ENCODE measurements around the gene KCNK10. TPM values are rescaled to one million over a fixed set of nuclear protein-coding genes. Genes with fewer than 3 reads are reported as not detected.
A peak's percentile ranks its signal among the peaks of the same experiment; 100 is the strongest.

Gene KCNK10, protein sequence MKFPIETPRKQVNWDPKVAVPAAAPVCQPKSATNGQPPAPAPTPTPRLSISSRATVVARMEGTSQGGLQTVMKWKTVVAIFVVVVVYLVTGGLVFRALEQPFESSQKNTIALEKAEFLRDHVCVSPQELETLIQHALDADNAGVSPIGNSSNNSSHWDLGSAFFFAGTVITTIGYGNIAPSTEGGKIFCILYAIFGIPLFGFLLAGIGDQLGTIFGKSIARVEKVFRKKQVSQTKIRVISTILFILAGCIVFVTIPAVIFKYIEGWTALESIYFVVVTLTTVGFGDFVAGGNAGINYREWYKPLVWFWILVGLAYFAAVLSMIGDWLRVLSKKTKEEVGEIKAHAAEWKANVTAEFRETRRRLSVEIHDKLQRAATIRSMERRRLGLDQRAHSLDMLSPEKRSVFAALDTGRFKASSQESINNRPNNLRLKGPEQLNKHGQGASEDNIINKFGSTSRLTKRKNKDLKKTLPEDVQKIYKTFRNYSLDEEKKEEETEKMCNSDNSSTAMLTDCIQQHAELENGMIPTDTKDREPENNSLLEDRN
- under 1 TPM; 0.22 to 0.30 (median 0.26) TPM for polyA plus RNA-seq (ENCODE audit: insufficient read length in 4 of 4)

DNA sequence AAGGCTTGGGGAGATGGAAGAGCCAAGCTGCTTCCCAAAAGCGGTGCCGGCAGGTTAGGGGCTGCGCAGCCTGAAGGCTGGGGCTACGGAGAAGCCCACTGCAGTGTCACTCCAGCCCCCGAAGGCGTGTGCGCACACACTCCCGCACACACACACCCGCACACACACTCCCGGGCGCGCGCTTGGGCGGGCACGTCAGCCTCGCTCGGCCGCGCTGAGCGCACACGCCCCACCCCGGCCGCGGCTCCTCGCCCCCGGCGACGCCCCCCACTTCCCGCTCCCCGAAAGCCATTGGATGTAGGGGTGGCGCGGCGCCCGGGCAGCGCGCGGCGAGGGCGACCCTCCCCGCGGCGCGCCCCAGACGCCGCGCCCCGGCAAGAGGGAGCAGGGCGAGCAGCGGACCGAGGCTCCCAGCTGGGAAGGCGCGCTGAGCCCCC, at the start of gene KCNK10:
TSS of gene KCNK10 (minus strand) at position 184 of the 437 bp plus-strand sequence. CDS start 471 bp downstream, outside the sequence.
- DNase-seq (ENCODE audit: low read depth in 4 of 4, low spot score in 2 of 4), result no peak

GRCh38 chr14:88369496-88369895, 46.4 kb upstream of the KCNK10 start:
- no peak for DNase-seq (ENCODE audit: low read depth in 4 of 4, low spot score in 2 of 4)

DNA sequence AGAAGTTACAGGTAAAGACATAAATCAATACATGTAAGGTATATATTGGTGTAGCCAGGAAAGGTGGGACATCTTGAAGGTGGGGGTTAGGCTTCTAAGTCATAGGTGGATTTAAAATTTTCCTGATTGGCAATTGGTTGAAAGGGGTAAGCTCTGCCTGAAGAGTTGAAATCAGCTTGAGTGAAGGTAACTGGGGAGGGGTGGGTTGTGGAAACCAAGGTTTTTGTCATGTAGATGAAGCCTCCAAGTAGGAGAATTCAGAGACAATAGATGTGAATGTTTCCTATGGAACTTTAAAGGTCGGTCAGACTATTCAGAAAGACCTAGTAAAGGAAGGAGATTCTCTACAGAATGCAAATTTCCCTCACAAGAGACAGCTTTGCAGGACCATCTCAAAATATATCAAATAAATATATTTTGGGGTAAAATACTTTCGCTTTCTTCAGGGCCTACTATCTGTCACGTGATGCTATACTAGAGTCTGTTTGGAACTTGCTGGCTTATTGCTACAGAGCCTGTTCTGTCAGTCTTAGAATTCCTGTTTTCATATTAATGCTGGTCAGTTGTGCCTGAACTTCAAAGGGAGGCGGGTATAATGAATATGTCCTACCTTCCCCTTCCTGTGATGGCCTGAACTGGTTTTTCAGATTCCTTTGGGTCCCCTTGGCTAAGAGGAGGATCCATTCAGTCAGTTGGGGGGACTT, 41.8 kb upstream of the KCNK10 start:
- no peak for DNase-seq (ENCODE audit: low read depth in 4 of 4, low spot score in 2 of 4)

GRCh38 chr14:88363644-88364043, 40.6 kb upstream of the KCNK10 start:
- DNase-seq (ENCODE audit: low read depth in 4 of 4, low spot score in 2 of 4), result no peak

GRCh38 chr14:88359500-88359899, 36.4 kb upstream of the KCNK10 start:
- no peak for DNase-seq (ENCODE audit: low read depth in 4 of 4, low spot score in 2 of 4)

DNA sequence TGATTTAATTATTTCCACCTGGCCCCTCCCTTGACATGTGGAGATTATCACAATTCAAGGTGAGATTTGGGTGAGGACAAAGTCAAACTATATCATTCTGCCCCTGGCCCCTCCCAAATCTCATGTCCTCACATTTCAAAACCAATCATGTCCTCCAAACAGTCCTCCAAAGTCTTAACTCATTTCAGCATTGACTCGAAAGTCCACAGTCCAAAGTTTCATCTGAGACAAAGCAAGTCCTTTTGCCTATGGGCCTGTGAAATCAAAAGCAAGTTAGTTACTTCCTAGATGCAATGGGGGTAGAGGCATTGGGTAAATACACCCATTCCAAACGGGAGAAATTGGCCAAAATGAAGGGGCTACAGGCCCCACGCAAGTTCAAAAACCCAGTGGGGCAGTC, 31.3 kb upstream of the KCNK10 start:
- DNase-seq (ENCODE audit: low read depth in 4 of 4, low spot score in 2 of 4), result no peak

DNA sequence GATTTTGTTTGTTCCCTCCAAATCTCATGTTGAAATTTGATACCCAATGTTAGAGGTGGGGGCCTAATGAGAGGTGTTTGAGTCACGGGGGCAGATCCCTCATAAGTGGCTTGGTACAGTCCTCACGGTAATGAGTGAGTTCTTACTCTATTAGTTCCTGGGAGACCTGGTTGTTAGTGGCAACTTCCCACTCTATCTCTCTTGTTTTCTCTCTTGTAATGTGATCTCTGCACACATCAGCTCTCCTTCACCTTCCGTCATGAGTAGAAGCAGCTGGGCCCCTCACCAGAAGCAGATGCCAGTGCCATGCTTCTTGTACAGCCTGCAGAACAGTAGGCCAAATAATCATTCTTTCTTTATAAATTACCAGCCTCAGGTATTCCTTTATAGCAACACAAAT, 29.6 kb upstream of the KCNK10 start:
- DNase-seq (ENCODE audit: low read depth in 4 of 4, low spot score in 2 of 4), result no peak

DNA sequence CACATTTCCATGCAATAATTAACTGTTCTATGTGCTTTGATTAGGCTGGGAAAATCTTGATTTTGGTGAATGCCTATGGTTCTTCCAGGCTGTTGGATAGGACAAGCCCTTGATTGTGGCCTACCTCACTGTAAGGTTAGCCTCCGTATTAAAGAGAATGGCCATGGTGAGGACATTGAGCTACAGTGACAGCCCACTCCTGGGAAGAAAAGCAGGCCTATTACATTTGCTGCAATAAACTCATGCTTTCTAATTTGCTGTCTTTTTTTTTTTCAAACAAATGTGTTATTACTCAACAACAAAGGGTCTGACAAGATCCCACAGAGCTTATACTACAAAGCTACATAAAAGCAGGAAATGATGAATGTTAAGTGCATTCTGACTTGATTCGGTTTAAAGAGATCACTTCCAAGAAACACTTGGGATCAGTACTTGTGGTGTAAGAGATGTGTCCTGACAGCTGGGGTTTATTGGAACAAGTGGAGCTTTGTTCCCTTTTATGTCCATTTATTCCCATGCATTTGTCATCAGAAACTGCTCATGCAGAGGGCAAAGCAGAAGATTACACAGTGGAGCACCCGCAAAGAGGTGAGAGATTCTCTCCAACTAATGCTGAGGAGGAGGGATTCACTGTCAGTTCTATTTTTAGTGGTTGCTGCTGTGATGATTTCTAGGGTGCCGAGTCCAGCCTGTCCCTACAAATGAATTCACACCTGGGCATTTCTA, 29.1 kb upstream of the KCNK10 start:
- no peak for DNase-seq (ENCODE audit: low read depth in 4 of 4, low spot score in 2 of 4)

DNA sequence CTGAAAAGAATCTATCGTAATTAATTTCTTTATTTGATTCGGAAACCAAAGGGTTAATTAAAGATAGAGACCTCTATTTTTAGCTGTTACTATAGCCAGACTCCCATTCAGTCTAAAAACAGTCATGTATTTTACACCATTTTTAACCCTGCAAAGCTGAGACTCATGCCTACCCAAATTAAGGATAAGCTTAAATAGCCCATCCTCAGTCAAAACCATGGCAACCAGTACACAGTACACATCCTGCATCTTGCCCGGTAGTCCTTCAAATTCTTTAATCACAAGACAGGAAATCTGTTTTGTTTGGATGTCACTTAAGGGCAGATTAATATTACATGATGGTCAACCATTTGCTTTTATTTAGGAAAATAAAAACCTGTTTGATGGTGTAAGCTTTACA, 25.5 kb upstream of the KCNK10 start:
- DNase-seq (ENCODE audit: low read depth in 4 of 4, low spot score in 2 of 4), result no peak

DNA sequence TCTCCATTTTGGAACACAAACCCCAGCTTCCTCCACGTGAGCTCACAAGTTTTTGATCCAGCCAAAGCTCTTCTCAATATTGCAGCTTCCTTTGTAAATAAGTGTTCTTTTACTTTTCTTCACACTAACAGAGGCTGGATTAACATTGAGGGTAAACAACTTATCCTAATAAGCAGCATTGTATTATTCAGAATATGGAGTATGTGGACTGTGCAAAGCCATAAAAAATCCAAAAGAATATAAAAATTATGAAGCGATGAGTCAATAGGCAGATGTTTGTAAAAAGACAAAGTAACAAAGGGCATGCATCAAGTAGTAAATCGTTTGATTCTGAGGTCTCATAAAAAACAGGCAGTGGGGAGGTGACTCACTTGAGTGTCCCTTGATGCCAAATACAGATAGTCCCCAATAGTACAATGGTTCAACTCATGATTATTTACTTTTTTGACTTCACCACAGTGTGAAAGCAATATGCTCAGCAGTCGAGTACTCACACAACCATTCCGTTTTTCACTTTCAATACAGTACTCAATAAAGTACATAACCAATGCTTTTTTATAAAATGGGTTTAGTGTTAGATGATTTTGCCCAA, 23.1 kb upstream of the KCNK10 start:
- DNase-seq (ENCODE audit: low read depth in 4 of 4, low spot score in 2 of 4), result no peak

DNA sequence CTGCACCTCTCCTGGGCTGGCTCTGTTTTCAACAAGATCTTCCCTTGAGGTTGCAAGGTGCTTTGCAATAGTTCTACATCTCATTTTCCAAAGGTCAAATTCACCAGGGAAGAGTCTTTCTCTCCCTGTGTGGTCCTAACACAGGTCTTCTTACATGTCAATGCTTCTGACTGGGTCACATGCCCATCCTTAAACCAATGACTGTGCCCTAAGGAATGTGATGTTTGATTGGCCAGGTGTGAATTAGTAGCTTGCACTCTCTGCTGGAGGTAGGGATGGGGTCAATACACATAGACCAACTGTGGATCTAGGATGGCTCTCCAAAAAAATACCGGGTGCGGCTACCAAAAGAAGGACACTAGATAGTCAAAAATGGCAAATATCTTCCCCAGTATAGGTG, 19.9 kb upstream of the KCNK10 start:
- DNase-seq (ENCODE audit: low read depth in 4 of 4, low spot score in 2 of 4), result no peak

- DNase-seq (ENCODE audit: low read depth in 4 of 4, low spot score in 2 of 4), result no peak
Observed at GRCh38 chr14:88340357-88340756, 17.3 kb upstream of the KCNK10 start.

DNA sequence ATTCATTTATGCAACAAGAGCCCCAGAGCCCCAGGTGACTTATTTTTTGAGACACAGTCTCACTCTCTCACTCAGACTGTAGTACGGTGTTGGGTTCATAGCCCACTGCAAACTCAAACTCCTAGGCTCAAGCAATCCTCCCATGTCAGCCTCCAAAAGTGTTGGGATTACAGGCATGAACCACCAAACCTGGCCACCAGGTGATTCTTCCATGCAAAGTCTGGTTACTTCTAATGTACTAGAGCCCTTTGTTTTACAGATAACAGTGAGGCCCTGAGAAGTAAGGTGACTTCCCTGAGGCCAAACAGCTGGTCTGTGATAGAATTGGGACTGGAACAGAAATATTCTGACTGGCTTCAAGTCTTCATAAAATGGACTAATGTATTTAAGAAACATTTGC, 10.0 kb upstream of the KCNK10 start:
- DNase-seq (ENCODE audit: low read depth in 4 of 4, low spot score in 2 of 4), result no peak

DNA sequence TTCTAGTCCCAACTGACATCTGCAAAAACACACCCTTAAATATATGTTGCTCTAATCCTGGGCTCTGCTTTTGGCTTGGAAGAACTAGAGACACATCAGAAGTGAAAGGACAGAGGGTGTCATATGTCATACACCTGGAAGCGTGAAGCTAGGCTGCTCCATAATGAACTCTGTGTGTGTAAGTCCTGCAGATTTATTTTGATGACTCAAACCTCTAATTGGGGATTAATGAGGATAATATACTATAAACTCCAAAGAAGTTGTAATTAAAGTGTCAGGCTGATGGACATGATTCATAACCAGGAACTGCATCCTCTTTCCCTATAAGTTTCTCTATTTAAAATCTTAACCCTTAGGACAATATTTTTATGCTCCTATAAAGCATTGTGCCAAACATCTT, 4.4 kb upstream of the KCNK10 start:
- DNase-seq (ENCODE audit: low read depth in 4 of 4, low spot score in 2 of 4), result no peak

DNA sequence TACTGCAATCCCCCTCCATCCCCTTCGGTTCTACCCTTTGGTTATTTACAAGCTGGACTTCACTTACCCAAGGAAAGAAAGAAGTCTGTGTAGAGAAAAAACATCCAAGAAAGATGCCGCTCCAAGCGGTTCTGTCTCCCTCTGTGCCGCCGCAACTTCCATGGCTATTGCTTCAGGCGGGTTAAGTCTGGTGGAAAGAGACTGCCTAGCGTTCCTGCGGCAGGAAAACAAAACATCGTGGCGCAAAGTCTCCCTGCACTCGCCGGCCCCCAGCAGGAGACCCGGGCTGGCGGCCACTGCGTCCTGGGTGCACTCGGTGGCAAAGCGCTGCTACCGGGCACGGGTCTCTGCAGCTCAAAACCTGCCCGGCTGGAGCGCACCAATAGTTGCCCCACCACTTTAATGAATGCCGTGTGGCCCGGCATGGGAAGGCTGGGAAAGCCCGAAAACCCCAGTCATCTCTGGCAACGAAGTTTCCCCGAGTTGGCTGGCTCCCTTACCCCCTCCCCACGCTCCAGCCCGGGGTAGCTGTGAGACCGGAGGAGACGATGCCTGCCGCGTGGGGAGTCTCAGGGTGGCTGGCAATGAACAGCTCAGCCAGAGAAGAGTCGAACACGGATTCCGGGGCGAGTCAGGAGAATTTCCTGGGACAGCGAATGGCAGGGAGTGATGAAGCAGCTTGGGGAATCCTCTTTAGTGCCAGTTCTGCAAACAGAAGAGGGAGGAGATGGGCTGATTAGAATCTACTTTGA, 3.5 kb upstream of the KCNK10 start:
- DNase-seq (ENCODE audit: low read depth in 4 of 4, low spot score in 2 of 4), result no peak

DNA sequence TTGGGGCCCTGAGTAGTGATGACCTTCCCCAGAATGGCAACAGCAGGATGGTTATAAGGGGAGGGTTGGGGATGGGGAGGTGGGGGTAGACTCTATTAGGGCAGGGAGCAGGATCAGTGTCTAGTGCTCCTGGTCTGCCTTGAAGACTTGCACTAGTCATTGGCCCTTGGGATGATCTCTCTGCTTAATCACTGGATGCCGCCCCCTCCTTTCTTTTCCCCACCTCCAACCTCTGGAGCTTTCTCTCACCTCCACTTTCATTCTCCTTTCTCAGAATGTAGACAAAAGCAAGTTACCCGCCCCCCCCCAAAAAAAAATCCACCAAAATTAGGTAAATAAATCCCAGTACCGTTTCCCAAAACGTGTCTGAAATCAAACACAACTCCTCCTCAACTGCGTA, 2.8 kb upstream of the KCNK10 start:
- DNase-seq (ENCODE audit: low read depth in 4 of 4, low spot score in 2 of 4), result no peak

DNA sequence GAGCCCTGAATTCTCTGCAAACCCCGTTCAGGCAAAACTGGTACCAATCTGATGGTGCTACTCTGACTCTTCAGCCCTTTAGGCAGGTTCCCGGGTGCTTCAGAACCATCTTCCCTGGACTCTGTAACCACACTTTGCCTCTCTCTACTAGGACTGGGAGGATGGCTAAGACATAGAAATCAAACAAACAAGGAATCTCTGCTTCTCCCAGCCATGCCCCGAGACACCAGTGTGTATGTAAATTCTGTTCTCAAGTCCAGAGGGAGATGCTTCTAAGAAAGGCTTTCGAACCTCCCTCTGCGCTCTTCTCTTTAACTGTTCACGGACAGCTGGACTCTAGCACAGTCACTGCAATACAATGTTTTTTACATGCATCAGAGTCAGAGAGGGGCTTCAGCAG, 1.9 kb upstream of the KCNK10 start:
- no peak for DNase-seq (ENCODE audit: low read depth in 4 of 4, low spot score in 2 of 4)

DNA sequence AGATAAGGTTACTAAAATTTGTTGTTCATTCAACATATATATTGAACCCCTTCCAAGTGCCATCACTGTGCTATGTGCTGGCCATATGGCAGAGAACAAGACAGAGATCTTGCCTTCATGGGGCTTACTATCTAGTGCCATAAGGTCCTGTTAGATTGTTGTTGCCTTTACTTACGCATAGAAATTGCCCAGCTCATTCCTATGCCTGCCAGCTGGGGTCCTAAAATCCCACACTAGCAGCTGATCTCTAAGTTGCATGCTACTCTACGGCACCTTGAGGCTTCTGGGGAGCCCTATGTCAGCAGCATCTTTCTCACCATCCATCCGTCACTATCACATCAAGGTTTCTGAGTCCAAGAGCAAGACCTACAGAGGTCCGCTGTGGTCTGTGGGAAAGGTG, 1.4 kb upstream of the KCNK10 start:
- DNase-seq (ENCODE audit: low read depth in 4 of 4, low spot score in 2 of 4), result no peak

- DNase-seq (ENCODE audit: low read depth in 4 of 4, low spot score in 2 of 4), result peak in 1 of 4 donors; percentile 37
Observed at GRCh38 chr14:88323523-88324199, 592 bp upstream of the KCNK10 start.

Data from left renal cortex interstitium (tissue), 4 donors.